ENCODE measurements around the gene CEP78. TPM values are rescaled to one million over a fixed set of nuclear protein-coding genes. Genes with fewer than 3 reads are reported as not detected.

Gene CEP78
- total RNA-seq, 1 experiment from 2014 or later, result 48.1 TPM

- H3K9me2 ChIP-seq (ENCODE audit: insufficient read depth), result no peaks in the 10 kb centered on the region
- H3K4me3 ChIP-seq (replicated peaks in 1 of 2; ENCODE audit: low read depth in 1 of 2, low read length in 2 of 2), result no peak overlapping the region
- H3K9ac ChIP-seq (ENCODE audit: low read length), result no peak overlapping the region
- DNase-seq (ENCODE audit: low read depth, low spot score) (no peak), ATAC-seq (no peak)
- RAD21 ChIA-PET (ENCODE audit: low non-redundant PET in 1 of 2, low total read pairs in 2 of 2, uncharacterized antibody in 2 of 2, unreplicated experiment in 2 of 2), result no interaction called here
- POLR2A ChIA-PET, result no interaction called here
- TF ChIP-seq POLR2AphosphoS5 (IDR thresholded peaks at IDR 0.05; ENCODE audit: low read depth, low read length) (no peak), SP1 (IDR thresholded peaks at IDR 0.05; ENCODE audit: low read depth) (no peak), SRF (IDR thresholded peaks at IDR 0.05; ENCODE audit: low read depth) (no peak), RAD21 (IDR thresholded peaks at IDR 0.05; ENCODE audit: low read depth) (no peak), FOSL1 (IDR thresholded peaks at IDR 0.05; ENCODE audit: low read depth) (no peak), CBX3 (IDR thresholded peaks at IDR 0.05; ENCODE audit: low read depth) (no peak), EZH2 (IDR thresholded peaks at IDR 0.05) (no peak), TCF7L2 (IDR thresholded peaks at IDR 0.05; ENCODE audit: borderline replicate concordance, extremely low read depth, insufficient read depth, insufficient read length) (no peak), ZNF274 (IDR thresholded peaks at IDR 0.05; ENCODE audit: low read depth, low read length) (no peak), CEBPB (IDR thresholded peaks at IDR 0.05; ENCODE audit: low read depth) (no peak), EZH2phosphoT487 (IDR thresholded peaks at IDR 0.05; ENCODE audit: borderline replicate concordance) (no peak), YY1 (IDR thresholded peaks at IDR 0.05; ENCODE audit: extremely low read depth, insufficient replicate concordance, low read depth, low read length) (no peak)
- TF ChIP-seq, protein P1, sequence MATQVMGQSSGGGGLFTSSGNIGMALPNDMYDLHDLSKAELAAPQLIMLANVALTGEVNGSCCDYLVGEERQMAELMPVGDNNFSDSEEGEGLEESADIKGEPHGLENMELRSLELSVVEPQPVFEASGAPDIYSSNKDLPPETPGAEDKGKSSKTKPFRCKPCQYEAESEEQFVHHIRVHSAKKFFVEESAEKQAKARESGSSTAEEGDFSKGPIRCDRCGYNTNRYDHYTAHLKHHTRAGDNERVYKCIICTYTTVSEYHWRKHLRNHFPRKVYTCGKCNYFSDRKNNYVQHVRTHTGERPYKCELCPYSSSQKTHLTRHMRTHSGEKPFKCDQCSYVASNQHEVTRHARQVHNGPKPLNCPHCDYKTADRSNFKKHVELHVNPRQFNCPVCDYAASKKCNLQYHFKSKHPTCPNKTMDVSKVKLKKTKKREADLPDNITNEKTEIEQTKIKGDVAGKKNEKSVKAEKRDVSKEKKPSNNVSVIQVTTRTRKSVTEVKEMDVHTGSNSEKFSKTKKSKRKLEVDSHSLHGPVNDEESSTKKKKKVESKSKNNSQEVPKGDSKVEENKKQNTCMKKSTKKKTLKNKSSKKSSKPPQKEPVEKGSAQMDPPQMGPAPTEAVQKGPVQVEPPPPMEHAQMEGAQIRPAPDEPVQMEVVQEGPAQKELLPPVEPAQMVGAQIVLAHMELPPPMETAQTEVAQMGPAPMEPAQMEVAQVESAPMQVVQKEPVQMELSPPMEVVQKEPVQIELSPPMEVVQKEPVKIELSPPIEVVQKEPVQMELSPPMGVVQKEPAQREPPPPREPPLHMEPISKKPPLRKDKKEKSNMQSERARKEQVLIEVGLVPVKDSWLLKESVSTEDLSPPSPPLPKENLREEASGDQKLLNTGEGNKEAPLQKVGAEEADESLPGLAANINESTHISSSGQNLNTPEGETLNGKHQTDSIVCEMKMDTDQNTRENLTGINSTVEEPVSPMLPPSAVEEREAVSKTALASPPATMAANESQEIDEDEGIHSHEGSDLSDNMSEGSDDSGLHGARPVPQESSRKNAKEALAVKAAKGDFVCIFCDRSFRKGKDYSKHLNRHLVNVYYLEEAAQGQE (IDR thresholded peaks at IDR 0.05; ENCODE audit: low read depth), result no peak
- TF ChIP-seq, protein P2, sequence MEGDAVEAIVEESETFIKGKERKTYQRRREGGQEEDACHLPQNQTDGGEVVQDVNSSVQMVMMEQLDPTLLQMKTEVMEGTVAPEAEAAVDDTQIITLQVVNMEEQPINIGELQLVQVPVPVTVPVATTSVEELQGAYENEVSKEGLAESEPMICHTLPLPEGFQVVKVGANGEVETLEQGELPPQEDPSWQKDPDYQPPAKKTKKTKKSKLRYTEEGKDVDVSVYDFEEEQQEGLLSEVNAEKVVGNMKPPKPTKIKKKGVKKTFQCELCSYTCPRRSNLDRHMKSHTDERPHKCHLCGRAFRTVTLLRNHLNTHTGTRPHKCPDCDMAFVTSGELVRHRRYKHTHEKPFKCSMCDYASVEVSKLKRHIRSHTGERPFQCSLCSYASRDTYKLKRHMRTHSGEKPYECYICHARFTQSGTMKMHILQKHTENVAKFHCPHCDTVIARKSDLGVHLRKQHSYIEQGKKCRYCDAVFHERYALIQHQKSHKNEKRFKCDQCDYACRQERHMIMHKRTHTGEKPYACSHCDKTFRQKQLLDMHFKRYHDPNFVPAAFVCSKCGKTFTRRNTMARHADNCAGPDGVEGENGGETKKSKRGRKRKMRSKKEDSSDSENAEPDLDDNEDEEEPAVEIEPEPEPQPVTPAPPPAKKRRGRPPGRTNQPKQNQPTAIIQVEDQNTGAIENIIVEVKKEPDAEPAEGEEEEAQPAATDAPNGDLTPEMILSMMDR (IDR thresholded peaks at IDR 0.05 in 2 of 3, conservative IDR thresholded peaks at IDR 0.05 in 1 of 3; ENCODE audit: borderline replicate concordance in 1 of 3, insufficient read depth in 1 of 3, low read depth in 2 of 3, low read length in 2 of 3), result no peak
- H3K27ac ChIP-seq (ENCODE audit: low read depth, low read length), result no peak overlapping the region
- H3K4me2 ChIP-seq (ENCODE audit: low read length), result no peak overlapping the region
- CTCF ChIA-PET, result no interaction called here
- H3K79me2 ChIP-seq (ENCODE audit: insufficient read depth, low read length), result no peaks in the 10 kb centered on the region
- H3K9me3 ChIP-seq (ENCODE audit: control insufficient read depth in 1 of 2, insufficient read depth in 1 of 2, low read depth in 1 of 2, low read length in 2 of 2), result no peaks in the 10 kb centered on the region
- H3K4me1 ChIP-seq (ENCODE audit: control insufficient read depth in 1 of 2, insufficient read depth in 2 of 2, low read length in 2 of 2), result no peaks in the 10 kb centered on the region
- no peaks in the 10 kb centered on the region for H3K27me3 ChIP-seq (ENCODE audit: insufficient read depth, low read length)
- H3K36me3 ChIP-seq (ENCODE audit: control insufficient read depth in 1 of 2, insufficient read depth in 2 of 2, low read length in 2 of 2), result no peaks in the 10 kb centered on the region
- BruUV-seq (replicated peaks), result no TSS peak
- no peak overlapping the region for H2AFZ ChIP-seq (ENCODE audit: low read depth, low read length, poor library complexity, severe bottlenecking)
- no peaks in the 10 kb centered on the region for H4K20me1 ChIP-seq (ENCODE audit: insufficient read depth)
- intact Hi-C loops (cut with micrococcal nuclease), result no loop called here
Measured at GRCh38 chr9:78286946-78287388, 51.1 kb downstream of the CEP78 start.
